GM12864 (cell line): ENCODE results near the gene GRID1.

ENCODE experiments used
- DNase-seq: peaks from one replicate; pipeline ENCODE4 v3.0.0-alpha.2; 2011; ENCODE audit warnings: low read depth
- H3K4me3 ChIP-seq: 2 replicates; pipeline ENCODE4 v1.5.1; 2011; ENCODE audit warnings: mild to moderate bottlenecking, low read depth, low read length, control low read depth
- TF ChIP-seq, protein P1 (sequence below): IDR thresholded peaks from 2 replicates; pipeline ENCODE4 v1.5.1; 2011; ENCODE audit warnings: low read depth, mild to moderate bottlenecking, moderate library complexity, low read length, control low read depth, inconsistent platforms; ENCODE audit errors: missing control alignments

Gene GRID1

GRCh38 chr10:85696893-85697292 lies 669.7 kb downstream of the GRID1 start:
- DNase-seq = no peak
- no peak overlapping the region for H3K4me3 ChIP-seq
- TF ChIP-seq, protein P1, sequence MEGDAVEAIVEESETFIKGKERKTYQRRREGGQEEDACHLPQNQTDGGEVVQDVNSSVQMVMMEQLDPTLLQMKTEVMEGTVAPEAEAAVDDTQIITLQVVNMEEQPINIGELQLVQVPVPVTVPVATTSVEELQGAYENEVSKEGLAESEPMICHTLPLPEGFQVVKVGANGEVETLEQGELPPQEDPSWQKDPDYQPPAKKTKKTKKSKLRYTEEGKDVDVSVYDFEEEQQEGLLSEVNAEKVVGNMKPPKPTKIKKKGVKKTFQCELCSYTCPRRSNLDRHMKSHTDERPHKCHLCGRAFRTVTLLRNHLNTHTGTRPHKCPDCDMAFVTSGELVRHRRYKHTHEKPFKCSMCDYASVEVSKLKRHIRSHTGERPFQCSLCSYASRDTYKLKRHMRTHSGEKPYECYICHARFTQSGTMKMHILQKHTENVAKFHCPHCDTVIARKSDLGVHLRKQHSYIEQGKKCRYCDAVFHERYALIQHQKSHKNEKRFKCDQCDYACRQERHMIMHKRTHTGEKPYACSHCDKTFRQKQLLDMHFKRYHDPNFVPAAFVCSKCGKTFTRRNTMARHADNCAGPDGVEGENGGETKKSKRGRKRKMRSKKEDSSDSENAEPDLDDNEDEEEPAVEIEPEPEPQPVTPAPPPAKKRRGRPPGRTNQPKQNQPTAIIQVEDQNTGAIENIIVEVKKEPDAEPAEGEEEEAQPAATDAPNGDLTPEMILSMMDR = no peak

- TF ChIP-seq, protein P1 = no peak
Observed at GRCh38 chr10:85682621-85683020, 684.0 kb downstream of the GRID1 start.

DNA sequence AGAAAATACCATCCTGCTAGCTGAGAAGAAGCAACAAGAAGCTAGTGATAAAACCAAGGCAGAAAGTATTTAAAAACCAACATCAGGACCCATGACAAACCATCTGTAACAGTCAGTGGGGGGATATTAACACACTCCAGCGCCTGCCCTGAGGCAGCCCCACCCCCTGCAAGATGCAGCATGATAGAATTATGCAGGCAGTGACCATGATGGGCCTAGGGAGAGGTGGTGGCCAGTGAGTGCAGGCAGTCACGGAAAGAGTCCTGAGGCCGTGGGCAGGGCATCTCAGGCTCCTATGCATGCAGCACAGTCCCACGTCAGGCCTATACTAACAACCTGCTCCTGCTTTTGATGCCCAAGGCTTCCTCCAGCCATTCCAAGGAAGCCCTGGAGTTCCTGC lies 686.9 kb downstream of the GRID1 start:
- TF ChIP-seq, protein P1 = no peak
- DNase-seq = no peak

More at GRCh38 chr10:85682621-85683020, 684.0 kb downstream of the GRID1 start:
- no peak for DNase-seq
- no peak overlapping the region for H3K4me3 ChIP-seq

DNA sequence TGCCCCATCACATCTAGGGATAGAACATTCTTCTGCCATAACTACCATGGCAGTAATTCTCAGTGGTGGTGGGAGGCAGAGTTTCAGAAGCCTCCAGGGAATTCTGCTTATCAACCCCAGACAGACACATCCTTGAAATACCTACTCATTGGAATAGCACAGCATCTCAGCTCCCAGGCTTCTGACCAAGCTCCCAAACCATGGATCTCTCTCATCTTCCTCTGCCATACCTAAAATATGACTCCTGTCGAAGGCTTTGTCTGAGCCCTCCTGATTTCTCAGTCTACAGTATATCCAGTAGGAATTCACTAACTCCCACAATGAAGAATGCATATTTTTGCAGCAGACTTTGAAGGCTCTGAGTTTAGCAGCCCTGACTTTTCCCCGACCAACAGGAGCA lies 687.5 kb downstream of the GRID1 start:
- TF ChIP-seq, protein P1 = no peak
- H3K4me3 ChIP-seq = no peak overlapping the region
- DNase-seq = no peak

More for the DNA sequence above, 686.9 kb downstream of the GRID1 start:
- no peak overlapping the region for H3K4me3 ChIP-seq

DNA sequence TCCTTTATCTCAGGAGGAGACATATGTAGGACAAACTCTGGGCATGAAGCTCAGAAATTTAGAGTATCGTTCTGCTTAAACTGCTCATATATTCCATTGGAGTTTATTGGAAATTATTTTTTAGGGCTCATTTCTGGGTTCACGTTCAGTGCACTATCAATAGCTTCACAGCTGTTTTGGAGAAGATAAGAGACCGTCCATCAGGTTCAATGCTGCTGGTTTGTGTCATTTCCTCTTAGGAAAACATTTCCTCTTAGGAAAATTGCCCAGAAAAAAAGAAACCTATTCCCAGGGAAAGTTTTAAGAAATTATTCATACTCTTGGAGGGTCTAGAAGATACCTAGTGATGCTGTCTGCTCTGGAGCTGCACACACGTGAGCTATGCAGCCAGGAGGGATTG lies 691.7 kb downstream of the GRID1 start:
- H3K4me3 ChIP-seq = no peak overlapping the region
- TF ChIP-seq, protein P1 = no peak
- no peak for DNase-seq

DNA sequence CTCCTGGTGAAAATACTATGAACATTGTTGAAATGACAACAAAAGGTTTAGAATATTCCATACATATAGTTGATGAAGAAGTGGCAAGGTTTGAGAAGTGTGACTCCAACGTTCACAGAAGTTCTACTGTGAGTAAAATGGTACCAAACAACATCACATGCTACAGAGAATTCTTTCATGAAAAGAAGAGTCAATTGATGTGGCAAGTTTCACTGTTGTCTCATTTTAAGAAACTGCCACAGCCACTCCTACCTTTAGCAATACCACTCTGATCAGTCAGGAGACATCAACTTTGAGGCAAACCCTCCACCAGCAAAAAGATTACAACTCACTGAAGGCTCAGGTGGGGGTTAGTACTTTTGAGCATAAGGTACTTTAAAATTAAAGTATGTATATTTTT lies 693.3 kb downstream of the GRID1 start:
- H3K4me3 ChIP-seq = no peak overlapping the region
- DNase-seq = no peak
- TF ChIP-seq, protein P1 = no peak

DNA sequence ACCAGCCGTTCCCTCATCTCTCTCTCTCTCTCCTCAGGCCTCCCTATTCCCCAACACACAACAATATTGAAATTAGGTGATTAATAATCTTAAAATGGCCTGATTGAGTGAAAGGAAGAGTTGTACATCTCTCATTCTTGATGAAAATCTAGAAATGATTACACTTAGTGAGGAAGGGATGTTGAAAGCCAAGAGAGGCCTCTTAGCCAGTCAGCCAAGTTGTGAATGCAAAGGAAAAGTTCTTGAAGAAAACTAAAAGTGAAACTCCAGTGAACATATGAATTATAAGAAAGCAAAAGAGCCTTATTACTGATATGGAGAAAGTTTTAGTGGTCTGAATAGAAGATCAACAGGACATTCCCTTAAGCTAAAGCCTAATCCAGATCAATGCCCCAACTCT lies 695.1 kb downstream of the GRID1 start:
- DNase-seq = no peak
- no peak overlapping the region for H3K4me3 ChIP-seq
- TF ChIP-seq, protein P1 = no peak
